GM21423 (cell line): Measurements from ENCODE around the gene COG6.

Experiments used
- ATAC-seq: cut with Tn5 transposase; IDR thresholded peaks from one replicate; pipeline ENCODE4 v1.9.1; 2021; ENCODE audit warnings: mild to moderate bottlenecking, moderate library complexity; ENCODE audit not compliant: unreplicated experiment

The COG6 gene

DNA sequence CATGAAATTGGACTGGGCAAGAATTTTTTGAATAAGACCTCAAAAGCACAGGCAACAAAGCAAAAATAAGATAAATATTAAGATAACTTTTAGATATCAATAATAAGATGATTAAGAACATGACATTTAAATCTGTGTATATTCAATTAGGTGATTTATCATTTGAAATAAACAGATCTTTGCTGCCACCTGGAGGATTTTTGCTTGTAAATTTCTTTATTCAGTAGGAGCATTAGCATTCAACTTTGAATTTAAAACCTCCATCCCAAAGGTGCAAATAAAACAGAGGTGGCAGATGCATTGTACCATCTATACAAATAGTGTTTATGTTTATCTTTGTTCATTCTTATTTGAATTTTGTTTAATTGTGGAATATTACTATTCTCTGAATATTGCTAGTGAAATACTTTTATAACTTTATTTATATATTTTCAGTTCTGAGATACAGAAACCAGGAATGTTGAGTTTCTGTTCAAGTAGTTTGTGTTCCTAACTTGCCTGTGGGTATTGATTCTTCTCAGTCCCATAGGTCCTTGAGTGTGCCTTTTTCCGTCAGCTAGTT, 20.9 kb downstream of the COG6 start:
- ATAC-seq, result no peak

DNA sequence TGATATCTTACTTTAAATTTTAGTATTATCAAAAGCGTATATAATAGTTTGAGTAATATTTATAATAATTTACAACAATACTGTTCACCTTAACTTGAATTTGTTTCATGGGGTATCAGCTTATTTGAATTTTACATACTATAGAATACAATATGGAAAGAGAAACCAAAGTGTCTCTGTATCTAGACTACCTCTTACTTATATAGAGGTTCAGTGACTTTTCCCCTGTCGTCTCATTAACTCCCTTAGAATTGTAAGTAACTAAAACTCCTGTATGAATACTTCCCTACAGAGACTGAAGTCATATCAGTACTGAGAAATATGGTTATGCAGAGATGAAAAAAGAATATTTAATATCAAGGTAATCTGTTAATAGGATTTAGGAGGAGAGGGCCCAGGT, 26.8 kb downstream of the COG6 start:
- ATAC-seq, result peak; percentile 28

DNA sequence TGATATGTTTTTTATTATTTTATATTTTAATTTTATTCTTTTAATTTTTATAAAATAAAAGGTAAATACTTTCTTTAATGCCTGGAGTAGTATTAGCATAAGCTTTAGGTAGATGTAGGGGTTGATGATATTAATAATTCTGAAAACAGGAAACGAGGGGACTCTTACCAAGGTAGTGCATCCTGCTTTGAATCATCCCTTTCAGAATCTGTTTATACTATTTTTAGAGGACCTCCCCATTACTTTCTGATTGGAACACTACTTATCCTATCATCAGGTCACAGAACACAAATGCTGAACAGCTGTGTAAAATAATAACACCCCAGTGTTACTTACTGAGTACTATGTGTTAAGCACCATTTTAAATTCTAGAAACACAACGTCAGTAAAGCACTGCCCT, 27.3 kb downstream of the COG6 start:
- ATAC-seq, result peak; percentile 57

DNA sequence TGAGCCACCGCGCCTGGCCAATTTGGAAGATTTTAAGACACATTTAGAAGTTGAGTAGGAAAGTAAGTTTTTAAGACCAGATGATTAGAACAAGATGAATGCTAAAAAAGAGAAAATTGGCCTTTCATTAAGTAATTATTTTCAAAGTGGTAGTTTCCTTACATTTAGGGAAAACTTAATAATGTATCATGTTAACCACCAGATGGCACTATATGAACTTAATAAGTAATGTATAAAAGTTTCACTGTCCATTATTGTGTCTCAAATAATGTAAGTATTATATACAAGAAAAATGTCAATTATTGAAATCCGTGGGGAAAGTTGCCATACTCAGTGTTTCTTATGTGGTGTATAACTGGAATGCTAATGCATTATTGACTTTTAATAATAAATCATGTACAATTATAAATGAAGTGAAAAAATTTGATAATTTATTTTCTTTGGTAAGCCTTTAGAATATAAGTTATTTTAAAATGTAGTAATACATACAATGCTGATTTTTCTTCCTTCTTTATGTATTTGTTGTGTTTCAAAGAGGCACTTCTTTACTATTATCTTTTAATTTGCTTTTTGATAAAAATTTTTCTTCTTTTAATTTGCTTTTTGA, 29.2 kb downstream of the COG6 start:
- ATAC-seq, result no peak

- ATAC-seq, result no peak
Measured at GRCh38 chr13:39685652-39686051, 30.2 kb downstream of the COG6 start.

- ATAC-seq, result peak; percentile 16
Measured at GRCh38 chr13:39688278-39688677, 32.8 kb downstream of the COG6 start.

DNA sequence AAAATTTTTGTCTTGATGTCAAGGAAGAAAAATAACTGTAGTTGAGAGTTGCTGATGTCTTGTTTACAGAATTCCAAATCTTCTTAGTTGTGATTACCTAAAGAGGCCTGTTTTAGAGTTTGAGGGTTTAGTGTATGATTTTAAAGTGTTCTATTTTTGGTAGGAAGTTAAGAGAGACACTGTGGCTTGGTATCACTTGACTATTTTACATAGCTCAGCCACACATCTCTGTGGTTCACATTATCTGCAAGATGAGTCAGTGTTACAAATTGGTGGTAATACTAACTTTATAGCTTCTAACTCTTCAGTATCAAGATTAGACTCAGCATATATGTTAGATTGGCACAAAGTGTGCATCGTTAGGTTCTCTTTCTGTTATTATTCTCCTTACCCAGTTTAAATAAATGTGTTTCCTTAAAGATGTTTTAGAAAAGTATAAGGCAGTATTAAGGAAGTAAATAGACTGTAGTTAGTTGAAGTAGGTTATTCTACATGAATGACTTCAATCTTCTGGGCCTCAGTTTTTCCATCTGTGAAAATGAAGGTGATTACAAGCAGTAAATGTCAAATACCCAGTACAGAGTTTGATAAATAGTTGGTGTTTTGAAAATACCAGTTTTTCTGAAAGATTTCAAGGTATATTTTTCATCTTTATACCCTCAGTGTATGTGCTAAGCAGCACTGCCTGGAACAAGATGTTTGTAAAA, 33.4 kb downstream of the COG6 start:
- peak; percentile 76 for ATAC-seq

- no peak for ATAC-seq
Measured at GRCh38 chr13:39692660-39693438, 37.4 kb downstream of the COG6 start.

DNA sequence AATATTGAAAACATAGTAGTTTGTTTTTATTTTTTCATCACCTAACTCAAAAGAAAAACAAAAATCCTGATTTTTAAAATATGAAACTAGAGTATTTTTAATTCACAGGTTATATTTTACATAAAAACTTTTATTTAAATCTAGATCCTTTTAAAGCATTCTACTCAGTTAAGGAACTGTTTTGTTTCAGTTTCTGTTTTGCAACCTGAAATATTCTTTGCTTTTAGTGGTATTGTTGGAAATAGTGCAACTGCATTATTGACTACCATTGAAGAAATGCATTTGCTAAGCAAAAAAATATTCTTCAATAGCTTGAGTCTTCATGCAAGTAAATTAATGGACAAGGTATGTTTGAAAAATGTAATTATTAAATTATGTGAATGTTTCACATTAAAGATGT, 43.8 kb downstream of the COG6 start:
- ATAC-seq, result no peak

GRCh38 chr13:39712626-39713025, 57.2 kb downstream of the COG6 start:
- ATAC-seq, result no peak

- no peak for ATAC-seq
Measured at GRCh38 chr13:39729156-39729555, 73.7 kb downstream of the COG6 start.

DNA sequence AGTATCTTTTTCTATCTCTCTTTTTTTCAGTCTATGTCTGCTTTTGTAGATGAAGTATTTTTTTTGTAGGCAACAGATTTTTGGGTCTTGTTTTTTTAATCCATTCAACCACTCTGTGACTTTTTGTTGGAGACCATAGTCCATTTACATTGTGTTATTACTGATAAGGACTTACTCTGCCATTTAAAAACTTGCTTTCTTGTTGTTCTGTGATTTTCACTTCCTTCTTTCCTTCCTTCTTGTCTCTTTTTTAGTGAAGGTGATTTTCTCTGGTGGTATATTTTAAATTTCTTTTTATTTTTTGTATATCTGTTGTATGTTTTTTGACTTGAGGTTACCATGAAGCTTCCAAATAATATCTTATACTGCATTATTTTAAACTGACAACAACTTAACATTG, 79.5 kb downstream of the COG6 start:
- no peak for ATAC-seq

DNA sequence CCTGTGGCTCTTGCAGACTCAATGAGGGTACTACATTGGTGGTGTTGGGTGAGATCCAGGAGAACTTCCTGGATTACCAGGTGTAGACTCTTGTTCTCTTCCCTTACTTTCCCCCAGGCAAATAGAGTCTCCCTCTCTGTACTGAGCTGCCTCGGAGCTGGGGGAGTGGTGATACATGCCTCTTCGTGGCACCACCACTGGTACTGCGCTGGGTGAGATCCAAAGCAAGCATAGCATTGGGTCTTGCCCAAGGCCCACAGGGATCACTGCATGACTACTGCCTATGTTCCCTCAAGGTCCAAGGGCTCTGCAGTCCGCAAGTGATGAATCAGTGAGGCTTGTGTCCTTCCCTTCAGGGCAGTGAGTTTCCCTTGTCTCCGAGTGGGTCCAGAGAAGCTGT, 81.6 kb downstream of the COG6 start:
- ATAC-seq, result no peak

- ATAC-seq, result no peak
Measured at GRCh38 chr13:39740761-39741160, 85.3 kb downstream of the COG6 start.

DNA sequence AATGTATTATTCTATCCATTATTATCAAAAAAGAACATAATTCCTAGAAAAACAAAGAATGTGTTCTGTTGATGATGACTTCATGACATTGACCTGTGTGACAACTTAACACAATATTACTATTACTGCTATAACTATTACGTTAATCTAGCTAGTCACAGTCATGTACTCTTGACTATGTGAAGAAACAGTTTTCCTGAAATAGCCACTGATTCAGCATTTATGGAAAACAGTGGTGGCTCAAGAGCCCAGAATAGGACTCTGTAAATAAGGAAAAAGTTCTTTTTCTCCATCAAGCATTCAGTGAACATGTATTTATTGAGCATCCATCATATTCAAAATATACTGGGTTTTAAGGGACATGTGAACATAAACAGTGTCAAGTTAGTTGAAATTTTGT, 93.5 kb downstream of the COG6 start:
- no peak for ATAC-seq

- no peak for ATAC-seq
Measured at GRCh38 chr13:39749528-39749927, 94.1 kb downstream of the COG6 start.

- ATAC-seq, result no peak
Measured at GRCh38 chr13:39751805-39752204, 96.3 kb downstream of the COG6 start.

GRCh38 chr13:39760521-39760920, 105.1 kb downstream of the COG6 start:
- peak; percentile 99 for ATAC-seq

GRCh38 chr13:39765801-39766463, 110.5 kb downstream of the COG6 start:
- ATAC-seq, result no peak

GRCh38 chr13:39766464-39767158, 111.1 kb downstream of the COG6 start:
- ATAC-seq, result no peak
